Endothelial cell of umbilical vein (primary cell): ENCODE measurements around the gene SEZ6. TPM values are rescaled to one million over a fixed set of nuclear protein-coding genes. Genes with fewer than 3 reads are reported as not detected.

Experiments used
- BruUV-seq: library from RNA; stranded (reverse); fragments of 400-500 nt; replicated peaks from 2 replicates; lab custom pipeline; 2021; lab: Mats Ljungman, UMichigan
- CTCF ChIA-PET: fragments of 300-600, 350-600 bp; sonication (Branson Sonifier 250); formaldehyde crosslinking; loops from one replicate; lab custom pipeline; 2021; ENCODE audit warnings: antibody characterized with exemption, inconsistent platforms; lab: Charles Lee
- POLR2A ChIA-PET: fragments of 300-600, 350-600 bp; sonication (Branson Sonifier 250); formaldehyde crosslinking; loops from one replicate; lab custom pipeline; 2021; ENCODE audit warnings: antibody characterized with exemption, inconsistent platforms; lab: Charles Lee
- DNase-seq: peaks from one replicate; pipeline ENCODE4 v3.0.0-alpha.2; 2011; ENCODE audit warnings: low read depth, low spot score
- FAIRE-seq: peaks from 2 replicates; lab custom pipeline; 2011; peaks lifted over from hg19 to GRCh38; lab: Jason Lieb, UNC
- H2AFZ ChIP-seq: 2 replicates; pipeline ENCODE4 v1.6.0; 2012; ENCODE audit warnings: low read depth, low read length, control low read depth, inconsistent platforms
- H3K27ac ChIP-seq: 2 replicates; pipeline ENCODE4 v1.5.1; 2011; ENCODE audit warnings: low read depth, mild to moderate bottlenecking, control low read depth, low read length, moderate library complexity; ENCODE audit not compliant: insufficient read depth
- H3K27me3 ChIP-seq, 2 experiments: 2 replicates each; pipeline versions ENCODE4 v1.6.0 to v1.6.1; 2011; ENCODE audit warnings: low read length in 2 of 2, mixed read lengths in 1 of 2; ENCODE audit not compliant: control insufficient read depth in 2 of 2, insufficient read depth in 2 of 2
- H3K36me3 ChIP-seq, 2 experiments: 2 replicates in 1 of 2; 3 replicates in 1 of 2; pipeline ENCODE4 v1.5.1; 2011; ENCODE audit warnings: low read length in 2 of 2, mild to moderate bottlenecking in 1 of 2, moderate library complexity in 1 of 2; ENCODE audit not compliant: control insufficient read depth in 2 of 2, insufficient read depth in 2 of 2; ENCODE audit errors: extremely low read depth in 1 of 2
- H3K4me1 ChIP-seq: 3 replicates; pipeline ENCODE4 v1.5.1; 2011; ENCODE audit warnings: mild to moderate bottlenecking, low read length; ENCODE audit not compliant: control insufficient read depth, insufficient read depth; ENCODE audit errors: extremely low read depth
- H3K4me2 ChIP-seq: 2 replicates; pipeline ENCODE4 v1.6.1; 2011; ENCODE audit warnings: low read length, control low read depth, mixed read lengths; ENCODE audit not compliant: insufficient read depth
- H3K4me3 ChIP-seq, 3 experiments: fragments of 200-600 bp in 1 of 3; sonication (generic), shearing (Covaris generic) in 1 of 3; replicated peaks in 1 of 3; 2 replicates each; pipeline ENCODE4 v1.5.1; 2011 to 2016; ENCODE audit warnings: control low read depth in 3 of 3, low read length in 3 of 3, mild to moderate bottlenecking in 2 of 3, inconsistent platforms in 1 of 3, low read depth in 1 of 3, moderate library complexity in 1 of 3; ENCODE audit not compliant: insufficient read depth in 1 of 3
- H3K79me2 ChIP-seq: 2 replicates; pipeline ENCODE4 v1.6.0; 2012; ENCODE audit warnings: low read length, inconsistent platforms; ENCODE audit not compliant: control insufficient read depth, insufficient read depth
- H3K9ac ChIP-seq: replicated peaks from 2 replicates; pipeline ENCODE3; 2011; ENCODE audit warnings: low read length, control low read depth; ENCODE audit not compliant: insufficient read depth; ENCODE audit errors: extremely low read depth
- H3K9me1 ChIP-seq: replicated peaks from 3 replicates; pipeline ENCODE4 v1.6.0; 2011; ENCODE audit warnings: mild to moderate bottlenecking, low read length; ENCODE audit not compliant: control insufficient read depth, insufficient read depth; ENCODE audit errors: extremely low read depth
- H3K9me3 ChIP-seq: replicated peaks from 2 replicates; pipeline ENCODE4 v1.5.1; 2012; ENCODE audit warnings: low read length, inconsistent platforms; ENCODE audit not compliant: control insufficient read depth, insufficient read depth
- H4K20me1 ChIP-seq: replicated peaks from 2 replicates; pipeline ENCODE3; 2011; ENCODE audit warnings: mild to moderate bottlenecking, low read length; ENCODE audit not compliant: control insufficient read depth, insufficient read depth; ENCODE audit errors: extremely low read depth
- CTCF ChIP-seq, 2 donors: IDR thresholded peaks; 1 replicate in 1 of 2; 2 replicates in 1 of 2; pipeline ENCODE4 v1.5.1; 2011; ENCODE audit warnings: low read length in 2 of 2, mild to moderate bottlenecking in 2 of 2, moderate library complexity in 2 of 2, control low read depth in 1 of 2, inconsistent platforms in 1 of 2, low read depth in 1 of 2; ENCODE audit not compliant: insufficient read depth in 1 of 2; ENCODE audit errors: extremely low read depth in 1 of 2
- EZH2 ChIP-seq: IDR thresholded peaks from 2 replicates; pipeline ENCODE4 v1.6.1; 2012; ENCODE audit warnings: borderline replicate concordance, low read depth, mild to moderate bottlenecking, moderate library complexity, low read length, inconsistent platforms; ENCODE audit not compliant: severe bottlenecking
- FOS ChIP-seq: IDR thresholded peaks from 2 replicates; pipeline ENCODE4 v1.6.1; 2011; ENCODE audit warnings: mild to moderate bottlenecking, low read length, moderate library complexity, borderline replicate concordance; ENCODE audit not compliant: insufficient read depth
- GATA2 ChIP-seq: IDR thresholded peaks from 2 replicates; pipeline ENCODE4 v1.7.0; 2011; ENCODE audit warnings: low read depth, mild to moderate bottlenecking, moderate library complexity, mixed read lengths, low read length; ENCODE audit not compliant: insufficient read length, insufficient read depth
- JUN ChIP-seq: IDR thresholded peaks from 2 replicates; pipeline ENCODE4 v1.6.1; 2011; ENCODE audit warnings: borderline replicate concordance, low read depth; ENCODE audit not compliant: insufficient read length, insufficient read depth
- MAX ChIP-seq: IDR thresholded peaks from 2 replicates; pipeline ENCODE4 v1.6.1; 2011; ENCODE audit not compliant: insufficient read depth, insufficient read length
- MYC ChIP-seq: IDR thresholded peaks from one replicate; pipeline ENCODE4 v1.6.1; 2011; ENCODE audit warnings: mild to moderate bottlenecking, low read depth, low read length
- POLR2A ChIP-seq: IDR thresholded peaks from 2 replicates; pipeline ENCODE4 v1.6.1; 2012; ENCODE audit warnings: low read depth, mild to moderate bottlenecking, control low read depth, low read length
- POLR2AphosphoS5 ChIP-seq: IDR thresholded peaks from 2 replicates; pipeline ENCODE4 v1.6.1; 2012; ENCODE audit warnings: low read depth, mild to moderate bottlenecking, control low read depth, low read length, moderate library complexity; ENCODE audit not compliant: insufficient read depth
- dilution Hi-C: fragments of 300-500 bp; cut with MboI; formaldehyde crosslinking; loops from one replicate; pipeline ENCODE4 v1.15.0; 2019; ENCODE audit warnings: low sequenced_read_pairs; ENCODE audit not compliant: extremely low pct_ligation_motif_present
- intact Hi-C: fragments of 100-400 bp; cut with micrococcal nuclease; formaldehyde crosslinking; loops from one replicate; pipeline ENCODE4 v1.10.0; 2022
- polyA plus RNA-seq, 4 experiments: library from polyadenylated mRNA; depleted of rRNA in 3 of 4; stranded (reverse) in 3 of 4; unstranded in 1 of 4; fragments of >200 nt; gene quantifications; 2 replicates each; pipeline versions ENCODE4 v1.2.1 to v1.2.3, GENCODE V29; 2011 to 2012; ENCODE audit warnings: missing spikeins in 1 of 4
- total RNA-seq: library from RNA; stranded (reverse); gene quantifications from 2 replicates; pipeline ENCODE4 v1.2.3, GENCODE V29; 2021

The SEZ6 gene
- total and polyA plus RNA-seq, 2 donors (not counting 3 experiments of a cell fraction or from before 2014, with no cell fraction given) = not detected

DNA sequence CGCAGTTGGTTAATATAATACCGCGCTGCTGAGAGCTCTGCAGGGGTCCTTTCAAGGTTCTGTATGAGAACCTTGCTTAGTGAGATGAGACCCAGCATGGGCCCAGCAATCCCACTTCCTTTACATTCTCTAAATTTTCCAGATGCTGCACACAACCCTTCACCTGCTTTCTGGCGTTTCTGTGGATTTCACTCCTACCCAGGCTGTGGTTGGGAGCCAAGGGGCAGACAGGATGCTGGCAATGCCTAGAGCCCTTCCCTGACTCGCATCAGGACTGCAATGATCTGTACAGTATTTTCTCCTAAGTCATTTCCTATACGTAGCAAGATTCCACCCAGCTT is 27.0 kb upstream of the SEZ6 start:
- CTCF ChIA-PET = no interaction called here
- Histone ChIP-seq H3K79me2 (no peaks in the 10 kb centered on the region), H3K9me3 (peaks cover 2% of the 10 kb centered on the region), H3K4me1 (no peaks in the 10 kb centered on the region), H3K4me2 (no peak overlapping the region), H3K27ac (no peak overlapping the region), H3K9me1 (no peaks in the 10 kb centered on the region), H3K27me3 (peaks cover 44 to 47% of the 10 kb centered on the region in 2 experiments), H3K36me3 (no peaks in the 10 kb centered on the region), H2AFZ (no peak overlapping the region), H4K20me1 (no peaks in the 10 kb centered on the region), H3K4me3 (no peak overlapping the region), H3K9ac (no peak overlapping the region)
- BruUV-seq = no TSS peak
- POLR2A ChIA-PET = no interaction called here
- dilution Hi-C loops = no loop called here
- TF ChIP-seq CTCF (IDR thresholded peaks at IDR 0.05; ENCODE audit: extremely low read depth in 1 of 2, insufficient read depth in 1 of 2, low read depth in 1 of 2, low read length in 2 of 2) = no peak
- no peak for TF ChIP-seq MYC
- no peak for TF ChIP-seq JUN
- TF ChIP-seq POLR2AphosphoS5 = no peak
- no peak for TF ChIP-seq POLR2A
- no peak for TF ChIP-seq MAX
- no peak for TF ChIP-seq EZH2
- TF ChIP-seq FOS = no peak
- TF ChIP-seq GATA2 = no peak
- intact Hi-C loops = no loop called here
- DNase-seq (no peak), FAIRE-seq (no peak)
